ENCODE results near the gene LRRC10.
A peak's percentile ranks its signal among the peaks of the same experiment; 100 is the strongest.
"Not testable (repeated sequence)": the region's sequence is repeated elsewhere in the genome, so short reads cannot be mapped to it uniquely, and the experiment has no call there.

The LRRC10 gene

DNA sequence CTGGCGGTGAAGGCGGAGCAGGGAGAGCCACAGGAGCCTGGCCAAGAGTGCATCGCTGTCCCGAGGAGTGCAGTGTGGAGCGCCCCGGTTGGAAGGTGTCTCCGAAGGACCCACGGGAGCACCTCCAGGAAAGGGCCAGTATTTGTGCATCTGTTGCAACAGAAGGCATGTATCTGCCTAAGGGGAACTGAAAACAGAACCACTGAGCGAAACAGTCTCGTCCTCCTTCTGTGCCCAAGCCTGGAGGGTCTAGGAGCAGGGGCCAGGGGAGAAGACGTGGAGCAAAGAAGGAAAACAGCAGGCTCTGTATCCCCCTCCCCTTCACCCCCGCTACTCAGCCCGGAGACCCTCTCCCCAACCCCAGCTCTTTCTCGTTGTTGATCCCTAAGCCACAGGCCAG lies 5.3 kb upstream of the LRRC10 start:
- no peak for DNase-seq

DNA sequence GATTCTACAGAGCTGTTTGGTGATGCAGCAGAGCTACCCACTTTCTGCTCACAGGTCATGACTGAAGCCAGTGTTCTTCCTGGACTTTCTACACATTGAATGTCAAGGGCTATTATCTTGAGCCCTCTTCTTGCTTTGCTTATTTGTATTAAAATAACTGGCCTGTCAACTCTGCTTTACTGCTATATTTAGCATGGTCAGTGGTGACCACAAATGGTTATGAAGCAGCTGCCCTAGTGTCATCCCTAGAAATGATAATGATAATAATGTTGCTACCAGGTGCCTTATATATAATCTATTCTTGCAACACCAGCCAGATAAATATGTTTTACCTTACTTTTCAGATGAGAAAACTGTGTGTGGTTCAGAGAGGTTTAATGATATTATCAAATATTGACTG lies 2.6 kb upstream of the LRRC10 start:
- DNase-seq: no peak

DNA sequence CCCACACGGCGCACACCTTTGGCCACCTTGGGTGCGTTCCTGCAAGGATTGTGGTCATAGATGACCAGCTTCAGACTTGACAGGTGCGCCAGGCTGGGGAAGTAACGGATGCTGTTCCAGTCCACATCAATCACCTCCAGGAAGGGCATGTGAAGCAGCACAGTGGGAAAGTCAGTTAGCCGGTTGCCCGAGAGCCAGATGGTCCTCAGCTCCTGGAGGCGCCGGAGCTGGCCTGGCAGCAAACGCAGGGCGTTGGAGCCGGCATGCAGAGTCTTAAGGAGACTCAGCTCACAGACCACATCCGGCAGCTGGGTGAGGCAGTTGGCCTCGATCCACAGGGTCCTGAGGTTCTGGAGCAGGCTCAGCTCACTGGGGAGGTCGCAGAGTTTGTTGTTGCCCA lies 581 bp downstream of the LRRC10 start:
- no peak for DNase-seq

DNA sequence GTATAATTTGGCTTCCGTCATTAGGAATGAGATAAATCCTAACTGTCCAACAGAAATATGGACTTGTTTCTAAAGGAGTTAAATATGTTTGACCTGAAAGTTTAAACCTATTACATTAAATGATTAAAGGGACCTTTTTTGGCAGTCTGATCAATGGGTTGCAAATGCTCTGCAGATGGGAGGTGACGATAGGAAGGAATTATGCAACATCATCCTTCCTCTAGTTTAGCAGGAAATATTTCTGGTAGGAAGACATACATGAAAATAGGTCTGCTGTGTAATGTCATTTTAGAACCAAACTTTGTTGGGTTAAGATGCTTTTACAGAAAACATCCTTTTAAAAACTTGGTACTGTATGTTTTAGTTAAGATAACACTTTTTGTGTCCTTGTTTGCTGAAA lies 2.6 kb downstream of the LRRC10 start:
- DNase-seq: no peak

DNA sequence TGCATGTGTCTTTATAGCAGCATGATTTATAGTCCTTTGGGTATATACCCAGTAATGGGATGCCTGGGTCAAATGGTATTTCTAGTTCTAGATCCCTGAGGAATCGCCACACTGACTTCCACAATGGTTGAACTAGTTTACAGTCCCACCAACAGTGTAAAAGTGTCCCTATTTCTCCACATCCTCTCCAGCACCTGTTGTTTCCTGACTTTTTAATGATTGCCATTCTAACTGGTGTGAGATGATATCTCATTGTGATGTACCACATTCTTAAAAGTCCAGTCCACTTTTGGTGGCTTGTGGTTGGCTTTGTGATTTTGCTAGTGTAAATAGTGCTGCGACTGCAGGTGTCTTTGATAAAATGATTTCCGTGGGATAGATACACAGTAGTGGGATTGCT lies 6.4 kb downstream of the LRRC10 start:
- not testable (repeated sequence) for DNase-seq

DNA sequence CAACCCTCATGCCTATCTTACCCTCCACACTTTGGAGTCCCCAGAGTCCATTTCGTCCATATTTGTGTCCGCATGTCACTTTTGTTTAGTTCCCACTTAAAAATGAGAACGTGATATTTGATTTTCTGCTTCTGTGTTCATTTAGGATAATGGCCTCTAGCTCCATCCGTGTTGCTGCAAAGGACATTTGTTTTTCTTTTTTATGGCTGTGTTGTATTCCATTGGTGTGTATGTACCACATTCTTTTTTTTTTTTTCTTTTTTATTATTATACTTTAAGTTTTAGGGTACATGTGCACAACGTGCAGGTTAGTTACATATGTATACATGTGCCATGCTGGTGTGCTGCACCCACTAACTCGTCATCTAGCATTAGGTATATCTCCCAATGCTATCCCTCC lies 7.2 kb downstream of the LRRC10 start:
- DNase-seq: not testable (repeated sequence)

DNA sequence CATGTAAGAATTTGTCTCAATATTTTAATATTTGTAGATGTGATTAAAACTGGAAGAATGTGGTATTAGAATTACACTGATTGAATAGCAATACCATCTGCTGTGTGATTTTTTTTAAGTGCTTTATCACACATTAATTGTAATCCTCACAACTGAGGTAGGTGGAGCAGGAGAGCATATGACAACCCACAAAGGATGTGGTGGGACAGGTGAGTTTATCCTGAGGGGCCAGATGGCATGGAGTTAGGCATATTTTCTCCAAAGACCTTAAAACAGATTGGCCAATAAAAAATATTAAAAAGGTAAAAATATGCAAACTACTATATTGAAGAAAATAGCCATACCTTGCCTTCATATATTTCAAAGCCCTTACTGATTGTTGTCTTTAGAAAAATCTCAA lies 7.8 kb downstream of the LRRC10 start:
- DNase-seq: no peak

DNA sequence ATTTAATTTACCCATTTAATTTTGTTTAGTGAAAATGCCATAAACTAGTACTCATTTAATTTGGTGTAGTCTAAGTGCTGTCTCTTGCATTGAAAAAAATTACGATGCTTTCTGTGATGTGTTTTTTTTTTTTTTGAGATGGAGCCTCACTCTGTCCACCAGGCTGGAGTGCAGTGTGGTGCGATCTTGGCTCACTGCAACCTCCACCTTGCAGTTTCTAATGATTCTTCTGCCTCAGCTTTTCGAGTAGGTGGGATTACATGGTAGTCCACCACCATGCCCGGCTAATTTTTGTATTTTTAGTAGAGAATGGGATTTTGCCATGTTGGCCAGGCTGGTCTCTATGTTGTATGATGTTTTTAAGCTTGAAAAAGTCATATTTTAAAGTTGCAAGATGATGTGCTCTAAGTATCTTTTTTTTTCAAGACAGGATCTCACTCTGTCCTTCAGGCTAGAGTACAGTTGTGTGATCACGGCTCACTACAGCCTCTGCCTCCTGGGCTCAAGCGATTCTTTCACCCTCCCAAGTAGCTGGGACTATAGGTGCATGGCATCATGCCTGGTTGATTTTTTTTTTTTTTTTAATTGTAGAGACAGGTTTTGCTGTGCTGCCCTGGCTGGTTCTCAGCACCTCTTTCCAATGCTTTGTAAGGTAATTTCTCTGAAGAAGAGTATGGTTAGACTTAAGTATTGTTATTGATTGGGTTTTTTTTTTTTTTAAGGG lies 8.6 kb downstream of the LRRC10 start:
- DNase-seq: no peak

DNA sequence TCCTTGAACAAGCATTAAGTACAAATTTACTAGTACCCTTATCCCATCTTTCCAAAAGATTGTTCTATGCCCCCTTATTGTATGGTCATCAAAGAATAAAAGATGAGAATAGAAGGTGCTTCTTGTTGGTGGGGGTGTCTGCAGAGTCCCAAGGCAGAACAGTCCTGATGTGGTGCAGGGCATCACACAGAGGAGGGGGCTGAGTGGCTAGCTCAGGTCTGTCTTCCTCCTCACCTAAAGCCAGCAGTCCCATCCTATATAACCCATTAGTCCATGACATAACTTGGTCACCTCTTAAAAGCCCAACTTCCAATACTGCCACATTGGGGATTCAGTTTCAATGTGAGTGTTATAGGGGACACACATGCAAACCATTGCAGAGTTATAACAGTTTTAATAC lies 9.9 kb downstream of the LRRC10 start:
- DNase-seq: no peak

DNA sequence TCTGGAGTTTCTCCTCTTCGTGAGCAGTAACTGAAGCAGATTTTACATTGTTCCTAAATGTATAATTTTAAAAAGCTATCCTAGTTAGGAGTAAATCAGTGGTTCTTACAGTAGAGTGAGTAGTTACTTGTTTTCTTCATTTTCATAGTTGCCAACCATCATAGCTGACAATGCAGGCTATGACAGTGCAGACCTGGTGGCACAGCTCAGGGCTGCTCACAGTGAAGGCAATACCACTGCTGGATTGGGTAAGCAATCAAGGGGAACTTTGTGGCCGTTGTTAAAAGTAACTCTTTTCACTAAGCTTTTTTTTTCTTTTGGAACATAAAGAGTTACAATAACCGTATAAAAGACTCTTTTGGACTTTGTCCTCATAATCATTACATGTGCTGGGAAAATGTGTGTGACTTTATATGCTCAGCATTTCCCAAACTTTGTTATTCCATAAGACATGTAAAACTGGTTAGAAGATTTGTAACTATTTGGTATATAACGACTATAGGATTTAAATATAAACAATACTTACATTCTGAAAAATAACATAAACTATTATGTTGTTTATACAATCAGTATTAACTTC lies 12.4 kb downstream of the LRRC10 start:
- DNase-seq: no peak

DNA sequence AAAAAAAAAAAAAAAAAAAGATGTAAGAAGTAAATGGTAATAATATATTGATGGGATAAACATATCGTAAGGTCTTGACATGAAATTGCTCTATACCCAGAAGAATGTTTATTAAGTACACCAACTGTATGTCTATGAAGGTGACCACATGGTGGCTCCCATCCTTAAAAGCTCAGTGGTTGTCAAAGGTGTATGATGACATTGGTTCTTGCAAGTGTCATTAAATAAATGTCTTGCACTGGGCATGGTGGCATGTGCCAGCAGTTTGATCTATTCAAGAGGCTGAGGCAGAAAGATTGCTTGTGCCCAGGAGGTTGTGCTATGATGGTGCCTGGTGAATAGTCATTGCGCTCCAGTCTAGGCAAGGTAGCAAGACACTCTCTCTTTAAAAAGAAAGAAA lies 15.0 kb downstream of the LRRC10 start:
- DNase-seq: no peak

DNA sequence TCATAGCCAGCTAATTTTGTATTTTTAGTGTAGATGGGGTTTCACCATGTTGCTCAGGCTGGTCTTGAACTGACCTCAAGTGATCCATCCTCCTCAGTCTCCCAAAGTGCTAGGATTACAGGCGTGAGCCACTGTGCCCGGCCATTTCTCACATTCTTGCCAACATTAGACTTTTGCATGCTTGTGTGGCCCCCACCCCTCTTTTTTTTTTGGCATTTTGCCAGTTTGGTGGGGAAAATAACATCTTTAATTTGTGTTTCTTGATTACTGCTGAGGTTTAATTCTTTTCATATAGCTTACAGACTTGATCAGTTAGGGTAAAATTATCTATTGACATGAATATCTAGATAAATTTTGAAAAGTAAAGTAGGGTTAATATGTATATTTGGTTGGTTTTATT lies 21.6 kb downstream of the LRRC10 start:
- DNase-seq: no peak

DNA sequence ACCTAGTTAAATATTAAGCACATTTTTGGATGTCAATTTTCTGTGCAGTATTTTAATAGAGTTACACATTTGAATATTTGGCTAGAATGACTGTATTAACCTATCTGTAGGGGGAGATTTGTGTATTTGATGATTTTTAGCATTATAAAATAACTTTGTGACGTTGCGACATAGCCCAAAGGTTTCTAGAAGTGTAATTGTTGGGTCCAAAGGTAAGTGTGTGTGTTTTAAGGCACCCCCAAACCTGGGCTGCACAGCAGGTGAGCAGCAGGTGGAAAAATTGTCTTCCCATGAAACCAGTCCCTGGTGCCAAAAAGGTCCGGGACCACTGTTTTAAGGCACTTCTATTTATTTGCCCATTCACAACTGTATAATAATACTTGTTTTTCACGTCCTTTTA lies 22.2 kb downstream of the LRRC10 start:
- no peak for DNase-seq

DNA sequence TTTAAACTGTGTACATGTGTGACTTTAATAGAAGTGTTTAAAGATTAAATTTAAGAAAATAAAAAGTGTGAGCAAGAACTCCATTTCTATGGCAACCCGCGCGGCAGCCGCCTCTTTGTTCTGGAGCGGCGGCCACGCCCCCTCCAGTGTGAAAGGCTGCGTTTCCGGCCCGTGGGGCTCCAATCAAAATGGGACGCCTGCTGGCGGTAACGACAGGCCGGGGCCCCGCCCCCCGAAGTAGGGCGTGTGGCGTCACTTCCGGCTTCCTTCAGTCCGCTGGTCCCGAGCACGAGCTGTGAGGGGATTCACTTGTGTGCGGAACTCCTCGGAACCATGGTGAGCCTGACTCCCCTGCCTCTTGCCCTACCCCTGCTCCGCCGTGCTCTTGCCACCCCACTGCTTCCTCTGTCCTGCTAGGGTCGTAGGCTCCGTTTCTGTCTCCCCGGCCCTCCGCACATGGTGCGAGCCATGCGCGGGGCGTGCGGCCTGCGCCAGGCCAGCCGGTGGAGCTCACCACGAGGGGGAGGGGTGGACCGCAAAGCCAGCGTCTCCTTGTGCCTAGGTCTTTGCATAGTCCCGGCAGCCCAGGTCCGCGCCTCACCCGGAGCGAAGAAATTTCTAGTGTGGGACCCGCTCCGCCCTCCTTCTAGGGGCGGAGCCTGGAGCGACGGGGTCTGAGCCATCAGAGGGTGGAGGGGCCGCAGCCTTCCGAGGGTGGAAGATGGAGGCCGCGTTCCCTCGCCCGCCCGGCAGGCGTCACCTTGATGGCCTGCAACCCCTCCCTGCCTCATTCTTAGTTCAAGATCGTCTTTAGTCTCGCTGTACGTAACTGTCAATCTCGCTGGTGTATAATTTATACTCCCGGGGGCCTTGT lies 25.3 kb downstream of the LRRC10 start, which contains the start of gene CCT2:
Gene CCT2 (plus strand): TSS at position 271 of the 874 bp plus-strand sequence. CDS start 63 bp downstream, at position 334.
- peak; percentile 98 for DNase-seq

DNA sequence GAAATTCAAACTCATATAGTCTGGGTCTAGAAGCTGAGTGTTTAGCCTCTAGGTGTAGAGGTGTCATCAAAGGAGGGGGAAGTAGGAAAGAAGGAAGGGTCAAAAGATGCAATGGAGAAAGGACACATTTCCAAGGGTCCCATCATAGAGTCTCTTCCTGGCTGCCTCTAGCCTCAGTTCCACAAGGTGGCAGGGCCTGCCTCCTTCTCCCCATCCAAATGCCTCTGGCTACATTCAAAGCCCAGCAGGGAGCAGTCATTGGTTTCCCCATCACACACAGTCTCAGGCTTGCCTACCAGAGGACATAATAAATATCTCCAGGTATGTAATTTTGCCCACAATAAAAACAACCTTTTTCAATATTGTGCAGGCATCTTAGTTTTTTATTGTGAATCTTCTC lies 27.5 kb downstream of the LRRC10 start:
- DNase-seq: no peak

DNA sequence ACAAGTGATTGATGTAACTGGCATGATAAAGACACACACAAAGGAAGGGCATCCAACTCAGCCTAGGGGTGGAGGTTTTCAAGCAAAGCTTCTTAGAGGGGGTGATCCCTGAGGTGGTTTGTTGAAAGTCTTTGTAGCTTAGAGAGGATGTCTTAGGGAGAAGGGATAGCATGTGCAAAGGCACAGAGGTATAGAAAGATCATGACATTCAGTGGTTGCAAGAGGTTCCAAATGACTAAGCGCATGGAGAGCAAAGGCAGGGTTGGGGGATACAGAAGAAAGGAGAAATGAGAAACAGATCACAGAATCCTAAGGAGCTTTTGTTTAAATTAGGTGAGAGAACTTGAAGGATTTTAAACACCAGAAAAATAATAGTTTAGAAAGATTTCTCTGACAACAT lies 30.6 kb downstream of the LRRC10 start:
- DNase-seq: no peak

DNA sequence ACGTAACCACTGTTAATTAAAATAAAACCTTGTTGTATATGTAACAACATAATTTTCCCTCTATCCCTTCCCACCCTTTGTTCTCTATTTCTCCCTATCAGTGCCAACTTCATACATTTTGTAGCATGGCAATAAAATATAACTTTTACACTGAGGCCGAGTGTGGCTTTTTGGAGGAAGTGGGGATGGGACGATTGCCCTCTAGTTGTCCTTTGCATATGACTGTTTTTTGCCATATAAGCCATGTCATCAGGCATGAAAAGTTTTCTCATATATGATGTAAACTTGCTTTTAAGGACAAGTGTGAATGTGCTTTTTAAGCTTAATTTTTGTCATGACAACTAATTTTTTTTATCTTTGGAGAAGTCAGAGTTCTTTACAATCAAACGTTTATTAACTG lies 31.7 kb downstream of the LRRC10 start:
- no peak for DNase-seq

DNA sequence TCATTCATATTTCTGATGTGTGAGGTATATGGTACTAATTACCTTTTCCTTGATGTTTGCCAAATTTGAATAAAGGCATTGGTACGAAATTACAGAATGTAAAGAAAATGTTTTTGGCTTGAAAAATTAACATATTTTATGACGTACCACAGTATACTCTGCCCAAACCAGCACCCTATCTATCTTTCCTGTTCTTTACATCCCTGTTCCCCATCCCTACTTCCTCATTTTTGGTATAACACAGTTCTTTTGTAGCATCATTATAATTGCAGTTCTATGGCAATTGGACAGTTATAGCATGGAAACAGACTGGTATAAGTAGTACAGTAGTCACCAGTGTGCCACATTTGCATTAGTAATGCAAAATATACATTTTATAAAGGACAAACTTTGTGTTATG lies 32.4 kb downstream of the LRRC10 start:
- no peak for DNase-seq

DNA sequence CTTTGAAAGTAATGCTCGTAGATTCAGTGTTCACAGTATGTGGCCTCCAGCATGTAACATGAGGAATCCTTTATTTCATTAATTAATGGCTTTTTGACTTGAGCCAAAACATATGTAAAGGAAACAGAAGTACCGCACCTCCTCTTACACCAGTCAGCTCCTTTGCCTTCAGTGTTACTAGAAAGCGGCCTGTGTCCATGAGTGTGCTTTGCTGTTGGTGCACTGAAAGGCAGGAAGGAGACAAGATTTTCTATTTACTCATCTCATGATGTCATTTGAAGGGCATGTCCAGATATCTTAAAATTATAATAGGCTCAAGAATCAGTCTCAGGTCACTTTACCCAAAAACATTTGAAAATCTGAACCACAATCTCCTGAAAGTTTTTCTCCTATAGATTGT lies 35.4 kb downstream of the LRRC10 start:
- DNase-seq: no peak

DNA sequence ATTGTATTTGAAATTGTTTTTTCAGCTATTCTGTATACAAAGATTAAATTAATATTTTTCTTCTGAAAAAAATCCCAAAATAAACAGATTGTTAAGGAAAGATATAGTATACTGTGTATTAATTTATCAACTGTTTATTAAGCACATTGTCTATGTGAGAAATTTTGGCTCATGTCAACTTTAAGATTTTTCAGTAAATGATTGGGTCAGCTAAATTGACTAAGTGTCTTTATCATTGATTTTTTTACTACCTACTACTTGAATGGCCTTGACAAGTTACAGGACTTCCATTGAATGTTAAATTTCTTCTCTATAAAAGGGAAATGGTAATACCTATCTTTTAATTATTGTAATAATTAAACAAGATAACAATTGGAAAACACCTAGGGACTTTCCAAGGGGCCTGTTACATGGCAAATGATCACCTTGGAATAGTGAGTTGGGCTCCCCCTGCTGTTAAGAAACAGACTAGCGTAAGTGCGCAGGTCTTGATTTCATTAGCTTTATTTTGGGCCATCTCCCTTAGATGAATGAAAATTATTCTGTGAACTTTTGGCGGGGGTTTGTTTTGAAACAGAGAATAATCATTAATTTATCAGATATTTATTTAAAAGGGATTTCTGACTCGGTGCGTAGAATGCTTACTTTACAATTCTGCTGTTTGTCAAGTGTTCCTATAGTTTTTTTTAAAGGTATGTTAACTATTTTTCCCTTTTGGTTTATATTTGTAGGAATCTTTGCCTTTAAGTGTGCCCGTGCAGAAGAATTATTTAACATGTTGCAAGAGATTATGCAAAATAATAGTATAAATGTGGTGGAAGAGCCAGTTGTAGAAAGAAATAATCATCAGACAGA lies 39.9 kb downstream of the LRRC10 start:
- peak; percentile 49 for DNase-seq

DNA sequence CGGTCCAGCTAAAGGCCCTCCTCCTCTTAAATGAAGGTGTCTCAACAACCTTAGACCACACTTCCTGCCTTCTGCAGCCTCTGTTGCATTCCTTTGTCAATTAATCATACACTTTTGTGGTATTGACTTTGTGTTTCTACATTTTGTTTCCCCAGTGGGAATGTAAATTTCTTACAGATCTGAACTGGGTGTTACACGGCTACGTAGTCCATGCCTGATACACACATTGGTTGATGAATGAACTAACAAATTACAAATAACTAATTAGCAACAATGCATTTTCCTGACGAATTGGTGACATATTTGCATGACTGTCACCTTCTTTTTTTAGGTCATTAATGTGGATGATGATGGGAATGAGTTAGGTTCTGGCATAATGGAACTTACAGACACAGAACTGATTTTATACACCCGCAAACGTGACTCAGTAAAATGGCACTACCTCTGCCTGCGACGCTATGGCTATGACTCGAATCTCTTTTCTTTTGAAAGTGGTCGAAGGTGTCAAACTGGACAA lies 40.6 kb downstream of the LRRC10 start:
- DNase-seq: no peak

DNA sequence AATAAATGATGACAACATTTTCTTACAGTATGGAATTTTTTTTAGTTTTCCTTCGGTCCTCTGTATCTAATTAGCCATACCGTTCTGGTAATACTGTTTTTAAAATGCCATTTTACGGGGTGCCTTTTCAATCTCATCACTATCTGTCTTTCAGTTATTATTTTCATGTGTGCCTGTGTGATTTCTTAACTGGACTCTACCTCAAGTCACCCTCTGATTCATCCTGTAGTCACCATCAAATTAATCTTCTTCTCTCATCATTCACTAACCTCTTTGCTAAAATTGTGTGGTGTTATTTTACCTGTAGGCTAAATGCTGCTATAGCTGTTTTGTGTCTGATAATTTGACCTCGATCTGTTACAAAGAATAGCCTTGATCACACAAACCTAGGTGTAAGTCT lies 41.5 kb downstream of the LRRC10 start:
- no peak for DNase-seq

DNA sequence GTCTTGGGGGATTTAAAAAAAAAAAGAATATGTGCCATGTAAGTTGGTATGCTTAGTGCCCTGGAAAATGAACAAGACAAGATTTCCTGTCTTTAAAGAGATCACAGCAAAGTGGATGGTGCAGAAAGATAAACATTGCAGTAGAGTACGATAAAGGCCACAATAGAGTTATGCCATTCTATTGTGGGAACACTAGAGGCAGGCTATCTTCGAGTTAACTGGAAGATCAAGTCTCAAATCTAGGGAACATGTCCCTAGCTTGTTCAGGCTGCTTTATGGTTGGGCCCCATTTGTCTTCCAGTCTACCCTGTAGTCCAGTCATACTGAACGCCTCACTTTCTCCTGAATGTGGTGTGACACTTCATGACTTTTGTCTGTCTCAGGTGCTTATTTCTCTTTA lies 44.1 kb downstream of the LRRC10 start:
- DNase-seq: no peak

Measured in stimulated activated CD4-positive, alpha-beta T cell treated with anti-CD3 and anti-CD28 coated beads, Interleukin-4, amount 100 ng/mL, for 1 hour (primary cell).